Astrocyte of the spinal cord (primary cell): ENCODE data around the gene DDX56.

Source experiments
- DNase-seq: peaks from one replicate; pipeline ENCODE4 v3.0.0; 2011; ENCODE audit warnings: low read depth, low spot score
- H3K4me3 ChIP-seq: 2 replicates; pipeline ENCODE4 v1.5.1; 2011; ENCODE audit warnings: low read depth, mild to moderate bottlenecking, low read length, moderate library complexity
- in situ Hi-C: cut with HindIII; loops from 2 replicates; pipeline ENCODE4 v1.10.0; 2017; ENCODE audit warnings: low sequenced_read_pairs
- TF ChIP-seq, protein P1 (sequence below): IDR thresholded peaks from 2 replicates; pipeline ENCODE4 v1.5.1; 2012; ENCODE audit warnings: low read depth, mild to moderate bottlenecking, low read length, inconsistent platforms

The DDX56 gene

DNA sequence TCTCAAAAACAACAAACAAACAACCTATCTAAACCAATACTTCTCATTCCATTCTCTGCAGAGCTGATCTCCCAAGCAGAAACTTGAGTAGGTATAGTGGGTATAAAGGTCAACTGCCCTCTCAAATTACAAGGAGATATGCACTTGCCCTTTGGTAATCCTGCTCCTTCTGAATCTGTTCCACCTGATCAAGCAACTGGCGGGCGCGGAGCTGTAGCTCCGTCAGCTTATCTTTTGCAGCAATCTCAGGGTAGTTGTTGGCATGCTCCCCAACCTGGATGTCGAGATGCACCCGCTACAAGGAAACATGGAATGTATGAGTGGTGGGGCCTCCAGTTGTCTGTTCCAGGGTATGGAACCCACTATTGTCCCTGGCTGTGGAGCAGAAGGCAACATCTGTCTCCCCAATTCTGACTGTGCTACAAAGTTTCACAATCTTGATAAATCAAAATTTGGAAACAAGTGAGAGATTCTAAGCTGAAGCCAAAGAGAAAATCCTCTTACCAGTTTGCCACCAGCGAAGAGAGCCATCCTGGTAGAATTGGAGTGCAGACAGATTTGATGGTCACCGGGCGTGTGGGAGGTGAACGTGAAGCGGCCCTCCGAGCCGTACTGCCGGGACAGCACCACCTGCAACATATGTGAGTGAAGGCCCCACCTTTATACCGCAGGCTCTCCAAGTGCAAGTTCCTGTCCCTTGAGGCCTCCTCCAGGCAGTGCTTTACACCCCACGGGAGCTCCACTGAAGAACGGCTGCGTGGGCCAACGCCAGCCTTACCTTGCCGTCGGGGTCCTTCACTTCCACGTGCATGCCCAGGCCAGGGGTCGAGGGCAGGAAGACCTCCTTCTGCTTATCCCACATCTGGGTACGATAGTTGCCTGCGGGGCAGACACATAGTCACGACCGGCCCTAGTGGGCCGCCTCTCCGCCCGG, 7.5 kb upstream of the DDX56 start:
- in situ Hi-C loops: no loop called here
- H3K4me3 ChIP-seq: peak overlapping the region; percentile 86
- TF ChIP-seq, protein P1, sequence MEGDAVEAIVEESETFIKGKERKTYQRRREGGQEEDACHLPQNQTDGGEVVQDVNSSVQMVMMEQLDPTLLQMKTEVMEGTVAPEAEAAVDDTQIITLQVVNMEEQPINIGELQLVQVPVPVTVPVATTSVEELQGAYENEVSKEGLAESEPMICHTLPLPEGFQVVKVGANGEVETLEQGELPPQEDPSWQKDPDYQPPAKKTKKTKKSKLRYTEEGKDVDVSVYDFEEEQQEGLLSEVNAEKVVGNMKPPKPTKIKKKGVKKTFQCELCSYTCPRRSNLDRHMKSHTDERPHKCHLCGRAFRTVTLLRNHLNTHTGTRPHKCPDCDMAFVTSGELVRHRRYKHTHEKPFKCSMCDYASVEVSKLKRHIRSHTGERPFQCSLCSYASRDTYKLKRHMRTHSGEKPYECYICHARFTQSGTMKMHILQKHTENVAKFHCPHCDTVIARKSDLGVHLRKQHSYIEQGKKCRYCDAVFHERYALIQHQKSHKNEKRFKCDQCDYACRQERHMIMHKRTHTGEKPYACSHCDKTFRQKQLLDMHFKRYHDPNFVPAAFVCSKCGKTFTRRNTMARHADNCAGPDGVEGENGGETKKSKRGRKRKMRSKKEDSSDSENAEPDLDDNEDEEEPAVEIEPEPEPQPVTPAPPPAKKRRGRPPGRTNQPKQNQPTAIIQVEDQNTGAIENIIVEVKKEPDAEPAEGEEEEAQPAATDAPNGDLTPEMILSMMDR: no peak
- DNase-seq: no peak

- TF ChIP-seq, protein P1: no peak
- in situ Hi-C loops: no loop called here
- no peak overlapping the region for H3K4me3 ChIP-seq
- no peak for DNase-seq
These were observed 2.5 kb upstream of the DDX56 start for GRCh38 chr7:44576228-44576627.

- in situ Hi-C loops: no loop called here
- no peak overlapping the region for H3K4me3 ChIP-seq
- TF ChIP-seq, protein P1: no peak
- no peak for DNase-seq
These were observed 1.3 kb upstream of the DDX56 start for GRCh38 chr7:44575054-44575453.

DNA sequence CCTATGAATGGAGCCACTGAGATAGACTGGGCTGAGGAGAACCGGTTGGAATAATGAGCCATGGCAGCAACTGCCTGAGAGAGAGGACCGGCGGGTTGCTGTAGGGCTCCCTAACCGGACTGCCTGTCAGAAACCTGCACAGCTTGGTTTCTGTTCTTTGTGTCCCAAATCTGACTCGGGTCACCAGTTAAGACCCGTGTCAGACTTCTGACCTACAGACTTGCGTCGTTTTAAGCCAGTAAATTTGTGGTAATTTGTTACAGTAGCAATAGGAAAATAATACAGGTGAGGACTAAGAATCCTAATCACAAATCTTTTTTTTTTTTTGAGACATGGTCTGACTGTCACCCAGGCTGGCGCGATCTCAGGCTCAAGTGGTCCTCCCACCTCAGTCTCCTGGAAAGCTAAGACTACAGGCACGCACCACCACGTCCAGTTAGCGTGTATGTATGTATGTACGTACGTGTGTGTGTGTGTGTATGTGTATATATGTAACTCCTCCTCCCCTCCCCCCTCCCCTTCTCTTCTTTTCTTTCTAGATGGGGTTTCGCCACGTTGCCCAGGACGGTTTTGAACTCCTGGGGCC, 672 bp upstream of the DDX56 start:
- in situ Hi-C loops: no loop called here
- H3K4me3 ChIP-seq: peak overlapping the region; percentile 97
- TF ChIP-seq, protein P1: no peak
- DNase-seq: no peak

DNA sequence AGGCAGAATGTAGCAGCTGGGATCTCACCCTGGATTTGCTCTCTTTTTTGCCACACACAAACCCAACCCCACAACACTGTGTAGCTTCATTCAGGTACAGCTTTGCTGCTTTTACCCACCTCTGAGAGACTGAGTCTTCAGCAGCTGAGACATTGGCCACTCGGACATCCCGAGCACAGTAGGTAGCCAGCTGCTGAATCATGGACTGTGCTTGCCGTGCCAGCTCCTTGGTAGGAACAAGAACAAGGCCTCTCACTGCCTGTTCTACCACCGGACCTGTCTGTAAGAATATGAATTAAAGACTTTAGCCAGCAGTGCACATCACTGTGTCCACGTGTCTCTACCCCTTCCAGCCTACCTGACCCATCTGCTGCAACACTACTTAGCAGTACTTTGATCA, 937 bp downstream of the DDX56 start:
- TF ChIP-seq, protein P1: no peak
- peak overlapping the region; percentile 97 for H3K4me3 ChIP-seq
- in situ Hi-C loops: no loop called here
- DNase-seq: no peak

DNA sequence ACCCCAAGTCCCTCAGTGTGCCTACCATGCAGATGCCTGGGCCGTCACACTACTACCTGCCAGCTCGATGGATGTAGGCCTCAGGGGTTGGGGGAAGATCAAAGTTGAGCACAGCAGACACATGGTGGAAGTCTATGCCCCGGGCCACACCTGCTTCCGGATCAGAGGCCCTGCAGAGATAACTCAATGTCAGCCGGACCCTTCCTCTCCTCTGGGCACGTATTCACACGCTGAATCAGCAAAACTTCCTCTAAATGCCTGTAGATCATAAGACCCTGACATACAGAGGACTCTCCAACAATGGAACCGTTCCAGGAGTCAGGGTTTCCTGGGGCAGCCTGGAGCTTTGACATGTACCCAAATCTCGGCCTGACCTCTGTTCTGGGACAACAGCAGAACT, 3.7 kb downstream of the DDX56 start:
- TF ChIP-seq, protein P1: no peak
- no peak for DNase-seq
- H3K4me3 ChIP-seq: no peak overlapping the region
- in situ Hi-C loops: no loop called here
